ENCODE measurements around the gene ABLIM2. TPM values are rescaled to one million over a fixed set of nuclear protein-coding genes. Genes with fewer than 3 reads are reported as not detected.

ABLIM2 gene
- total RNA-seq, 2 experiments from 2014 or later = 0.58 to 0.64 TPM

GRCh38 chr4:7939377-7940108 lies 219.1 kb downstream of the ABLIM2 start, which contains the start of gene AFAP1:
TSS of gene AFAP1 (minus strand) at chr4:7939861. CDS start at chr4:7872078, 67,783 bp downstream.
- POLR2A ChIA-PET = interaction anchor here (0.9 to 1.2 kb wide), 4 partner anchors 21 to 31 kb away, joined by 4 to 6 read pairs (median 4); no protein-coding TSS in a partner anchor
- H3K9me3 Mint-ChIP-seq (ENCODE audit: low read depth) = no peaks in the 10 kb centered on the region
- CTCF ChIA-PET = interaction anchor here (0.5 to 2.1 kb wide), 7 partner anchors 11 to 214 kb away, joined by 3 to 9 read pairs (median 3); no protein-coding TSS in a partner anchor
- peak; percentile 92 for DNase-seq
- intact Hi-C loops (cut with DNase I, micrococcal nuclease) = loop anchor here (1.0 to 5.0 kb wide), 9 partner anchors 21 to 219 kb away; partner anchors contain the start of gene ABLIM2 (in 2 of the 2)
- H3K27me3 Mint-ChIP-seq = peaks cover 3% of the 10 kb centered on the region
- H3K27ac Mint-ChIP-seq = no peak within 1 kb of the TSS
- H3K4me1 Mint-ChIP-seq = peaks cover 27% of the 10 kb centered on the region
- ATAC-seq = peak; percentile 97
- H3K36me3 Mint-ChIP-seq (ENCODE audit: low read depth) = no peaks in the 10 kb centered on the region
- H3K4me3 Mint-ChIP-seq = peak within 1 kb of the TSS; percentile 80

GRCh38 chr4:7938609-7939376 lies 219.8 kb downstream of the ABLIM2 start:
- ATAC-seq (no peak), DNase-seq (peak; percentile 33)
- ChIA-PET CTCF (interaction anchor here (0.7 to 2.1 kb wide), 9 partner anchors 21 to 177 kb away, joined by 3 to 9 read pairs (median 4); no protein-coding TSS in a partner anchor), POLR2A (interaction anchor here (0.6 to 1.4 kb wide), 3 partner anchors 9 to 871 kb away, joined by 4 to 8 read pairs (median 4); partner anchors contain the start of gene GRPEL1)
- Mint-ChIP-seq H3K36me3 (ENCODE audit: low read depth) (no peaks in the 10 kb centered on the region), H3K4me1 (peaks cover 33% of the 10 kb centered on the region), H3K4me3 (peak overlapping the region; percentile 80), H3K27me3 (peaks cover 3% of the 10 kb centered on the region), H3K27ac (peak overlapping the region; percentile 74), H3K9me3 (ENCODE audit: low read depth) (no peaks in the 10 kb centered on the region)
- intact Hi-C loops (cut with DNase I, micrococcal nuclease) = loop anchor here (1.0 to 5.0 kb wide), 9 partner anchors 22 to 220 kb away; partner anchors contain the start of gene ABLIM2 (in 2 of the 2)

- no peak for ATAC-seq
- intact Hi-C loops (cut with DNase I, micrococcal nuclease) = loop anchor here (2.0 to 5.0 kb wide), 5 partner anchors 23 to 219 kb away; partner anchors contain the start of gene ABLIM2 (in 1 of the 2)
These were observed 220.4 kb downstream of the ABLIM2 start for GRCh38 chr4:7938266-7938608.

GRCh38 chr4:7937006-7937405 lies 221.6 kb downstream of the ABLIM2 start:
- intact Hi-C loops (cut with DNase I, micrococcal nuclease) = loop anchor here in 1 of 2 experiments (5.0 kb wide), 2 partner anchors 80 to 220 kb away; partner anchors contain the start of gene ABLIM2
- Mint-ChIP-seq H3K9me3 (ENCODE audit: low read depth) (no peaks in the 10 kb centered on the region), H3K27ac (no peak overlapping the region), H3K4me3 (peak overlapping the region; percentile 80), H3K4me1 (peaks cover 33% of the 10 kb centered on the region), H3K27me3 (peaks cover 3% of the 10 kb centered on the region), H3K36me3 (ENCODE audit: low read depth) (peaks cover 2% of the 10 kb centered on the region)
- POLR2A ChIA-PET = no interaction called here
- CTCF ChIA-PET = interaction anchor here (0.6 to 2.5 kb wide), 8 partner anchors 10 to 1534 kb away, joined by 3 to 11 read pairs (median 5); no protein-coding TSS in a partner anchor
- DNase-seq (no peak), ATAC-seq (no peak)

More at GRCh38 chr4:7938266-7938608, 220.4 kb downstream of the ABLIM2 start:
- peak; percentile 36 for DNase-seq
- Mint-ChIP-seq H3K36me3 (ENCODE audit: low read depth) (peaks cover 2% of the 10 kb centered on the region), H3K27me3 (peaks cover 3% of the 10 kb centered on the region), H3K4me3 (peak overlapping the region; percentile 80), H3K4me1 (peaks cover 33% of the 10 kb centered on the region), H3K27ac (peak overlapping the region; percentile 74), H3K9me3 (ENCODE audit: low read depth) (no peaks in the 10 kb centered on the region)
- POLR2A ChIA-PET = interaction anchor here (0.6 to 1.4 kb wide), 3 partner anchors 10 to 871 kb away, joined by 4 to 8 read pairs (median 4); partner anchors contain the start of gene GRPEL1
- CTCF ChIA-PET = interaction anchor here (0.5 to 2.5 kb wide), 14 partner anchors 11 to 208 kb away, joined by 3 to 11 read pairs (median 3); no protein-coding TSS in a partner anchor

GRCh38 chr4:7933651-7934510 lies 224.7 kb downstream of the ABLIM2 start:
- intact Hi-C loops (cut with DNase I, micrococcal nuclease) = no loop called here
- Mint-ChIP-seq H3K9me3 (ENCODE audit: low read depth) (no peaks in the 10 kb centered on the region), H3K4me3 (no peak overlapping the region), H3K27ac (no peak overlapping the region), H3K27me3 (peaks cover 3% of the 10 kb centered on the region), H3K4me1 (peaks cover 35% of the 10 kb centered on the region), H3K36me3 (ENCODE audit: low read depth) (peaks cover 2% of the 10 kb centered on the region)
- ChIA-PET CTCF (interaction anchor here (0.7 kb wide), 1 partner anchor 22 kb away, joined by 3 read pairs; no protein-coding TSS in a partner anchor), POLR2A (no interaction called here)
- DNase-seq = no peak
- ATAC-seq = no peak

GRCh38 chr4:7932287-7932686 lies 226.3 kb downstream of the ABLIM2 start:
- peaks cover 2% of the 10 kb centered on the region for H3K36me3 Mint-ChIP-seq (ENCODE audit: low read depth)
- no peak for DNase-seq
- intact Hi-C loops (cut with DNase I, micrococcal nuclease) = no loop called here
- peaks cover 26% of the 10 kb centered on the region for H3K4me1 Mint-ChIP-seq
- ChIA-PET CTCF (no interaction called here), POLR2A (no interaction called here)
- no peaks in the 10 kb centered on the region for H3K27me3 Mint-ChIP-seq
- no peak for ATAC-seq
- no peak overlapping the region for H3K27ac Mint-ChIP-seq
- no peaks in the 10 kb centered on the region for H3K9me3 Mint-ChIP-seq (ENCODE audit: low read depth)
- H3K4me3 Mint-ChIP-seq = no peak overlapping the region

- peaks cover 19% of the 10 kb centered on the region for H3K4me1 Mint-ChIP-seq
- intact Hi-C loops (cut with DNase I, micrococcal nuclease) = no loop called here
- H3K9me3 Mint-ChIP-seq (ENCODE audit: low read depth) = no peaks in the 10 kb centered on the region
- ChIA-PET POLR2A (no interaction called here), CTCF (interaction anchor here (0.6 to 1.2 kb wide), 2 partner anchors 34 to 464 kb away, joined by 3 to 4 read pairs; no protein-coding TSS in a partner anchor)
- no peak overlapping the region for H3K27ac Mint-ChIP-seq
- peaks cover 5% of the 10 kb centered on the region for H3K36me3 Mint-ChIP-seq (ENCODE audit: low read depth)
- H3K4me3 Mint-ChIP-seq = no peak overlapping the region
- DNase-seq (no peak), ATAC-seq (no peak)
- H3K27me3 Mint-ChIP-seq = no peaks in the 10 kb centered on the region
These were observed 229.3 kb downstream of the ABLIM2 start for GRCh38 chr4:7929118-7929951.

- no peak overlapping the region for H3K4me3 Mint-ChIP-seq
- H3K4me1 Mint-ChIP-seq = peaks cover 17% of the 10 kb centered on the region
- H3K27ac Mint-ChIP-seq = no peak overlapping the region
- DNase-seq (no peak), ATAC-seq (no peak)
- CTCF ChIA-PET = interaction anchor here (0.6 to 1.2 kb wide), 2 partner anchors 11 to 464 kb away, joined by 3 to 4 read pairs; partner anchors contain the start of gene AFAP1
- POLR2A ChIA-PET = no interaction called here
- H3K27me3 Mint-ChIP-seq = no peaks in the 10 kb centered on the region
- H3K9me3 Mint-ChIP-seq (ENCODE audit: low read depth) = no peaks in the 10 kb centered on the region
- intact Hi-C loops (cut with DNase I, micrococcal nuclease) = no loop called here
- peaks cover 4% of the 10 kb centered on the region for H3K36me3 Mint-ChIP-seq (ENCODE audit: low read depth)
These were observed 229.9 kb downstream of the ABLIM2 start for GRCh38 chr4:7928711-7929110.

- ChIA-PET CTCF (interaction anchor here (1.1 to 1.7 kb wide), 2 partner anchors 10 to 25 kb away, joined by 3 to 6 read pairs; no protein-coding TSS in a partner anchor), POLR2A (interaction anchor here (0.7 kb wide), 1 partner anchor 49 kb away, joined by 3 read pairs; no protein-coding TSS in a partner anchor)
- Mint-ChIP-seq H3K4me3 (no peak overlapping the region), H3K27ac (no peak overlapping the region), H3K36me3 (ENCODE audit: low read depth) (peaks cover 3% of the 10 kb centered on the region), H3K27me3 (no peaks in the 10 kb centered on the region), H3K4me1 (peaks cover 17% of the 10 kb centered on the region), H3K9me3 (ENCODE audit: low read depth) (no peaks in the 10 kb centered on the region)
- DNase-seq (no peak), ATAC-seq (no peak)
- intact Hi-C loops (cut with DNase I, micrococcal nuclease) = no loop called here
These were observed 231.8 kb downstream of the ABLIM2 start for GRCh38 chr4:7926822-7927221.

- no peak for ATAC-seq
- no peak overlapping the region for H3K4me3 Mint-ChIP-seq
- CTCF ChIA-PET = interaction anchor here (0.7 kb wide), 1 partner anchor 318 kb away, joined by 3 read pairs; no protein-coding TSS in a partner anchor
These were observed 234.0 kb downstream of the ABLIM2 start for GRCh38 chr4:7924570-7924969.

More at GRCh38 chr4:7924570-7924969, 234.0 kb downstream of the ABLIM2 start:
- peaks cover 15% of the 10 kb centered on the region for H3K4me1 Mint-ChIP-seq
- DNase-seq = no peak
- POLR2A ChIA-PET = no interaction called here
- H3K27me3 Mint-ChIP-seq = no peaks in the 10 kb centered on the region
- no peak overlapping the region for H3K27ac Mint-ChIP-seq
- H3K36me3 Mint-ChIP-seq (ENCODE audit: low read depth) = peaks cover 3% of the 10 kb centered on the region
- intact Hi-C loops (cut with DNase I, micrococcal nuclease) = no loop called here
- H3K9me3 Mint-ChIP-seq (ENCODE audit: low read depth) = no peaks in the 10 kb centered on the region

Data from activated CD4-positive, alpha-beta T cell treated with anti-CD3 and anti-CD28 coated beads for 36 hours (primary cell).